Measurements from ENCODE around the gene CCDC57.

DNA sequence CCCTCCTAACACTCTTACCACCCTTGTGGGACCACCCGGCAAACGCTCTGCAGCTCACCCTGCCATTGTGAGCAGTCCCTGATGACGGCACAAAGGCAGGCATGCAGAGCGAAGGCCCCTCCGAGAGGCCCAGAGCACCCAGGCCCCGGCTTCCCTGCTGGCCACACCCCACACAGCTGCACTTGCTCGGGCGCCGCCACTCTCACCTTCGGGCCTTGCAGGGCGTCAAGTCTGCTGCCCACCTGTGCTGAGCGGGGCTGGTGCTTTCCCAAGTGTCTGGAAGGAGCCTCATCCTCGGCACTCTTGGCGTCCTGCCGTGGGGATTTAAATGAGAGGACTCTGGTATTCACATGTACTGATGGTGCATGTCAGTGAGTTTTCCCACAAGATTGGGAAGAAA lies 84.4 kb downstream of the CCDC57 start:
- no peak for TF ChIP-seq POLR2AphosphoS5 (IDR thresholded peaks at IDR 0.05; ENCODE audit: low read depth, low read length)
- TF ChIP-seq, protein P1, sequence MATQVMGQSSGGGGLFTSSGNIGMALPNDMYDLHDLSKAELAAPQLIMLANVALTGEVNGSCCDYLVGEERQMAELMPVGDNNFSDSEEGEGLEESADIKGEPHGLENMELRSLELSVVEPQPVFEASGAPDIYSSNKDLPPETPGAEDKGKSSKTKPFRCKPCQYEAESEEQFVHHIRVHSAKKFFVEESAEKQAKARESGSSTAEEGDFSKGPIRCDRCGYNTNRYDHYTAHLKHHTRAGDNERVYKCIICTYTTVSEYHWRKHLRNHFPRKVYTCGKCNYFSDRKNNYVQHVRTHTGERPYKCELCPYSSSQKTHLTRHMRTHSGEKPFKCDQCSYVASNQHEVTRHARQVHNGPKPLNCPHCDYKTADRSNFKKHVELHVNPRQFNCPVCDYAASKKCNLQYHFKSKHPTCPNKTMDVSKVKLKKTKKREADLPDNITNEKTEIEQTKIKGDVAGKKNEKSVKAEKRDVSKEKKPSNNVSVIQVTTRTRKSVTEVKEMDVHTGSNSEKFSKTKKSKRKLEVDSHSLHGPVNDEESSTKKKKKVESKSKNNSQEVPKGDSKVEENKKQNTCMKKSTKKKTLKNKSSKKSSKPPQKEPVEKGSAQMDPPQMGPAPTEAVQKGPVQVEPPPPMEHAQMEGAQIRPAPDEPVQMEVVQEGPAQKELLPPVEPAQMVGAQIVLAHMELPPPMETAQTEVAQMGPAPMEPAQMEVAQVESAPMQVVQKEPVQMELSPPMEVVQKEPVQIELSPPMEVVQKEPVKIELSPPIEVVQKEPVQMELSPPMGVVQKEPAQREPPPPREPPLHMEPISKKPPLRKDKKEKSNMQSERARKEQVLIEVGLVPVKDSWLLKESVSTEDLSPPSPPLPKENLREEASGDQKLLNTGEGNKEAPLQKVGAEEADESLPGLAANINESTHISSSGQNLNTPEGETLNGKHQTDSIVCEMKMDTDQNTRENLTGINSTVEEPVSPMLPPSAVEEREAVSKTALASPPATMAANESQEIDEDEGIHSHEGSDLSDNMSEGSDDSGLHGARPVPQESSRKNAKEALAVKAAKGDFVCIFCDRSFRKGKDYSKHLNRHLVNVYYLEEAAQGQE (IDR thresholded peaks at IDR 0.05; ENCODE audit: insufficient read depth in 1 of 2, low read depth in 2 of 2, low read length in 2 of 2): no peak
- TF ChIP-seq TAF1 (IDR thresholded peaks at IDR 0.05; ENCODE audit: borderline replicate concordance, insufficient read depth, low read length): no peak
- no peak for TF ChIP-seq SIN3A (IDR thresholded peaks at IDR 0.05; ENCODE audit: borderline replicate concordance, insufficient read depth, low read length)

Measured in PFSK-1 (cell line).